C4-2B (cell line): ENCODE measurements around the gene TMPRSS2.

Source experiments
- H3K27ac ChIP-seq: fragments of 450-650 bp; 2 replicates; pipeline ENCODE4 v1.5.1; 2017
- ZFX ChIP-seq: fragments of 450-650 bp; IDR thresholded peaks from 2 replicates; pipeline ENCODE4 v1.6.1; 2017
- TF ChIP-seq, protein P1 (sequence below): fragments of 450-650 bp; conservative IDR thresholded peaks from 2 replicates; pipeline ENCODE4 v1.5.1; 2017; ENCODE audit warnings: mild to moderate bottlenecking

Gene TMPRSS2

DNA sequence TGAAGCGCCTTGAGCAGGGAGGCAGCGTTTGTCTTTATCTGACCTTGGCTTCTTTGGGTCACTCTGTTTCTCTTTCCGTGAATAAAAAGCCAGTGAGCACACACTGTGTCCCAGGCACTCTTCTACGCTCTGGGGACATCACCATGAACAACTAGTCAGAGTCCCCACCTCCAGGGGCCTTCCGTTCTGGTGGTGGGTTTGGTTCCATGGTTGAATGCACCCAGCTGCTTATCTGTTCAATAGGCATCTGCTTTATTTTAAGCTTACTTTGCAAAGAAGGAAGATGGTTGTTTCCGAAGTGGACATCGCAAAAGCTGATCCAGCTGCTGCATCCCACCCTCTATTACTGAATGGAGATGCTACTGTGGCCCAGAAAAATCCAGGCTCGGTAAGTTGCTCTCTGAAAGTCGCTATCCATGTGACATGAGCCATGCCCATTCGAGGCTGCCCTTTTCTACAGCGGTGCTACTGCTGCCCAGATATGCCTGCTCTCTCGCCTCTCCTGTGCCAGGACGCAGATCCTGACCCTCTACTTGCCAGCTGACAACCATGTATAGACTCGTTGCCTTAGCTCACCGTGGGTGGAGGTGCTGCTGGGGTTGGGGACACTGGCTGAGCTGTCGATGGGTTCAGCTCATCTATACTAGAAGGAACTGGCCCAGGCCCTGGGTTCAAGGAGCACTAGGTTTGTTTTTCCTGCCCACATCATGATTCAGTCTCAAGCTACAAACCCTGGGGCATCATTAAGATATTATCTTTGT lies 76.0 kb downstream of the TMPRSS2 start:
- H3K27ac ChIP-seq, result no peak overlapping the region
- TF ChIP-seq, protein P1, sequence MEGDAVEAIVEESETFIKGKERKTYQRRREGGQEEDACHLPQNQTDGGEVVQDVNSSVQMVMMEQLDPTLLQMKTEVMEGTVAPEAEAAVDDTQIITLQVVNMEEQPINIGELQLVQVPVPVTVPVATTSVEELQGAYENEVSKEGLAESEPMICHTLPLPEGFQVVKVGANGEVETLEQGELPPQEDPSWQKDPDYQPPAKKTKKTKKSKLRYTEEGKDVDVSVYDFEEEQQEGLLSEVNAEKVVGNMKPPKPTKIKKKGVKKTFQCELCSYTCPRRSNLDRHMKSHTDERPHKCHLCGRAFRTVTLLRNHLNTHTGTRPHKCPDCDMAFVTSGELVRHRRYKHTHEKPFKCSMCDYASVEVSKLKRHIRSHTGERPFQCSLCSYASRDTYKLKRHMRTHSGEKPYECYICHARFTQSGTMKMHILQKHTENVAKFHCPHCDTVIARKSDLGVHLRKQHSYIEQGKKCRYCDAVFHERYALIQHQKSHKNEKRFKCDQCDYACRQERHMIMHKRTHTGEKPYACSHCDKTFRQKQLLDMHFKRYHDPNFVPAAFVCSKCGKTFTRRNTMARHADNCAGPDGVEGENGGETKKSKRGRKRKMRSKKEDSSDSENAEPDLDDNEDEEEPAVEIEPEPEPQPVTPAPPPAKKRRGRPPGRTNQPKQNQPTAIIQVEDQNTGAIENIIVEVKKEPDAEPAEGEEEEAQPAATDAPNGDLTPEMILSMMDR, result no peak
- no peak for TF ChIP-seq ZFX

DNA sequence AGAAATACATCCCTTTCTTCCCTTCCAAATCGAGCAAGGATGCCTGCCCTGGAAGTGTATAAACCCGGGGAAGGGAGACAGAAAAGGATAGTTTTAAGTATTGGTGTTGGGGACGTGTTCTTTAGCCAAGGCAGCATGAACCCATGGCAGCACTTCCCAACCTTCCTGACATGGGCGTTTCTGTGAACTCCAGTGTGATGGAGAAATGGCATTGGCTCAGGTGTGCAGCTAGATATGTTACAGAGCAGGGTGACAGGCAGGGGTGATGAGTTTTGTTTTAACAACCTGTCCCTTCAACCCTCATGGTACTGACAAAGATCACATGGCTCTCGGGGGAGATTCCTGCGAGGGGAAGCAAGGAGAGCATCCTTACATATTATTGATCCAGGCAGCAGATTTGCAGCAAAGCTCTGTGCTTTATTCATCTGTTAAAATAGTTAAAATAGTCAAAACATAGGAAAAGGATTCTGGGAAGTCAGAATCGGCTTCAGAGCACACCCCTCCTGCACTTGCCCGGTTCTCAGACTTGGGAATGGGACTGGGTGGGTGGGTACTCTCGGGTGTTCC lies 78.0 kb downstream of the TMPRSS2 start:
- TF ChIP-seq, protein P1, result no peak
- no peak for TF ChIP-seq ZFX
- H3K27ac ChIP-seq, result no peak overlapping the region

DNA sequence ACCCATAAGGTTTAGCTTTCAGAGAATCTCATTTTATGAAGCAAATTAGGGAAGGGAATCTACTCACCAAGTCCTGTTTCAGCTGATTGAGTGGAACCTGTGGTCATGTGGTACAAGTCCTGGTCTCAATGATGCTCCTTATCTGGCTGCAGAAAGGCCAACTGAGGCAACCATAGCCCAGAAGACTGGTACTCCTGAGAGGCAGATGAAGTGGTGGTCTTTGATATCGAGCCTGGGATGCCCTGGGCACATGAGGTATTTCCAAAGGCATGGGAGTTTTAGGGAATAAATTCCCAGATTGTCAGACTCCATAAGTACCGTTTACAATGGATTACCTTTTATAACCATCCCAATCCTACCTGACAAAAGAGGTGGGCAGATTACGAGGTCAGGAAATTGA lies 78.7 kb downstream of the TMPRSS2 start:
- TF ChIP-seq ZFX, result no peak
- TF ChIP-seq, protein P1, result no peak
- H3K27ac ChIP-seq, result no peak overlapping the region

DNA sequence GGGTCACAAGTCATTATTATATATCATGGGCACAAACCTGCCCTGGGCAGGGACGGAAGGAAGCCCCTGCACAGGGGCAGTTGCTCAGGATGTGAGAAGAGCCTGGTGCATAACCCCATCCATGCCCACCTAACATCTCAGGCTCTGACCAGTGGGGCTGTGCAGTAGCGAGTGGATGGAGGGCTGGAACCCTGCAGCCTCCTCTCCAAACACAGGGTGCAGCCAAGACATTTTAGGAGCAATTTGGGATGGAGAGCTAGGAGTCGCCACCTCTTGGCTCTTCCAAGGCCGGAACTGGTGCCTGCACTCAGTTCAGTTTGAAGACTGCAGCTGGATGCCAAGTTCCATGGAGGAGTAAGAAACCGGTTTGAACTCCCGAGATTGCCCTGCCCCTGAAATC lies 79.1 kb downstream of the TMPRSS2 start:
- H3K27ac ChIP-seq, result no peak overlapping the region
- TF ChIP-seq, protein P1, result no peak
- no peak for TF ChIP-seq ZFX

DNA sequence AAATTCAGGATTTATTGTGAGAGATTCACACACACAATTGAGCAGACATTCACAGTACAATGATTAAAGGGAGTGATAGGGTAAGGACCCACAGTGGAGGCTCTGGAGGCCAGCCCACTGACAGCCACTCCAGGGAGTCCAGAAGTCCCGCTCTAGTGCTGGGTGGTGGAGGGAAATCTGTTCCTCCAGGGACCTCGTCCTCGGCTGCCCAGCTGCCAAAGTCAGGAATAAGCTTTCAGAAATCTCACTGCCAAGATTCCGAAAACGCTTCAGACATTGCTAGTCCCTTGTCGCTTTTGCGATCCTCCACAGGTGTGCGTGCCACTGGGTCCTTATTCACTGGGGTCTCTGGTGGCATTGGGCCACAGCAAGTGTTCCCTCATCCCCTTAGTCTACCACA lies 79.6 kb downstream of the TMPRSS2 start:
- TF ChIP-seq ZFX, result no peak
- TF ChIP-seq, protein P1, result no peak
- no peak overlapping the region for H3K27ac ChIP-seq

DNA sequence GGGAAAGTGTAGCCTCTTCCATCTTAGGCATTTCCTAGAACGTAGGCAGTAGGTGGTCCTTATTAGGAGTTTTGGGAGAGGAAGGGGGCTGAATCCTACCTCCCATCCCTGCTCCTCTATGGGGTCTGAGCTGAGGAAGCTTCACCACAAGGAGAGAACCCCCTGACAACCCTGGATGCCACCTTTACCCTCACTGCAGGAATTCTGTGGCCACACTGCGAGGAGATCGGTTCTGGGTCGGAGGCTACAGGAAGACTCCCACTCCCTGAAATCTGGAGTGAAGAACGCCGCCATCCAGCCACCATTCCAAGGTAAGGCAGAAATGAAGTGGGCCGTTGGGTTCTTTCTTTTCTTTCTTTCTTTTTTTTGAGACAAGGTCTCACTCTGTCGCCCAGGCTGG lies 80.4 kb downstream of the TMPRSS2 start:
- no peak for TF ChIP-seq ZFX
- TF ChIP-seq, protein P1, result no peak
- no peak overlapping the region for H3K27ac ChIP-seq

DNA sequence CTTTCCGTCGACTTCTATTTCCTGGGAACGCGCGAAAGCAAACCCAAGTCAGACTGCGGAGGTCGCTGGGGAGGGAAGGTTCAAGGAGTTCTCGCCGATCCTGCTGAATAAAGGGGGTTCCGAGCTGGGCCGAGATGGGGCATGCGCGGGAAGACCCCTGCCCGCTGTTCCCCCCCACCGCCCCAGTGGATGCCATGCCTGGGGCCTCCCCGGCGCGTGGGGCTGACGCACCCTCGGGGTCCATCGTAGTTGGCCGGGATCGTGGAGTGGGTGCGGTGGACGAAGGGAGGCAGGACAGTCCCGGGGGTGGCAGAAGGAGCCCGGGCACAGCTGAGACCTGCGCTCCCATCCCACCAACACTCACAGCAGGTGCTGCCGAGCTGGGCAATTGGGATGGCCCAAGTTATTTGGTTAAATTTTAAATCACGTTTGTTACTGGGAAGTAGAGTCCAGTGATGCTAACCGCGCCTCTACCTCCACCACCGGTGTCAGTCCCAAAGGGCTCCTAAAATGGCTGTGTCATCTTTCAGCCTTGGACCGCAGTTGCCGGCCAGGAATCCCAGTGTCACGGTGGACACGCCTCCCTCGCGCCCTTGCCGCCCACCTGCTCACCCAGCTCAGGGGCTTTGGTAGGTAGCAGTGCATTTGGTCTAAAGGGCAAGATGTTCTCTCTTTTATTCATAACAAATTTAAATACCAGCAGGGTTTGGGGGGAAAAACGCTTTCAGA lies 81.1 kb downstream of the TMPRSS2 start:
- TF ChIP-seq, protein P1, result no peak
- H3K27ac ChIP-seq, result no peak overlapping the region
